Midbrain (tissue), 1 donor: Measurements from ENCODE around the gene KIAA1549.
"Not testable (repeated sequence)": the region's sequence is repeated elsewhere in the genome, so short reads cannot be mapped to it uniquely, and the experiment has no call there.

ENCODE experiments used
- DNase-seq: peaks from one replicate; lab custom pipeline; 2025; lab: John Stamatoyannopoulos, UW

KIAA1549 gene

GRCh38 chr7:138809346-138809745 lies 171.8 kb downstream of the KIAA1549 start:
- DNase-seq, result no peak

- DNase-seq, result no peak
Observed at GRCh38 chr7:138804618-138805017, 176.6 kb downstream of the KIAA1549 start.

- DNase-seq, result no peak
Observed at GRCh38 chr7:138802706-138803105, 178.5 kb downstream of the KIAA1549 start.

GRCh38 chr7:138801256-138801655 lies 179.9 kb downstream of the KIAA1549 start:
- DNase-seq, result no peak

GRCh38 chr7:138799336-138800000 lies 181.7 kb downstream of the KIAA1549 start:
- DNase-seq, result no peak

- DNase-seq, result no peak
Observed at GRCh38 chr7:138798836-138799235, 182.4 kb downstream of the KIAA1549 start.

GRCh38 chr7:138797715-138798320 lies 183.4 kb downstream of the KIAA1549 start, which contains the start of the genes ATP6V0A4 and TMEM213:
ATP6V0A4 (minus strand) TSS chr7:138798196; CDS start chr7:138771247, 26,949 bp downstream.
TMEM213 (plus strand) TSS chr7:138797994; CDS start chr7:138798105, 111 bp downstream.
- DNase-seq, result no peak

GRCh38 chr7:138797046-138797445 lies 184.1 kb downstream of the KIAA1549 start:
- DNase-seq, result not testable (repeated sequence)

- no peak for DNase-seq
Observed at GRCh38 chr7:138796038-138796615, 185.1 kb downstream of the KIAA1549 start.

- DNase-seq, result no peak
Observed at GRCh38 chr7:138785587-138786437, 195.4 kb downstream of the KIAA1549 start.

GRCh38 chr7:138784692-138785091 lies 196.5 kb downstream of the KIAA1549 start:
- DNase-seq, result no peak
